ENCODE measurements around the gene CTTN. TPM values are rescaled to one million over a fixed set of nuclear protein-coding genes. Genes with fewer than 3 reads are reported as not detected.

CTTN gene
- total RNA-seq, 1 donor from 2014 or later: 227 TPM

GRCh38 chr11:70477609-70478008, 79.3 kb downstream of the CTTN start:
- Histone ChIP-seq H3K4me1 (no peaks in the 10 kb centered on the region), H3K36me3 (no peaks in the 10 kb centered on the region), H3K4me3 (no peak overlapping the region), H3K27ac (no peak overlapping the region), H3K27me3 (no peaks in the 10 kb centered on the region), H3K9me3 (no peaks in the 10 kb centered on the region)
- TF ChIP-seq POLR2AphosphoS5 (IDR thresholded peaks at IDR 0.05; ENCODE audit: insufficient read depth in 1 of 2, low read depth in 1 of 2): no peak
- no peak for TF ChIP-seq CTCF (IDR thresholded peaks at IDR 0.05)
- no peak for TF ChIP-seq POLR2A (IDR thresholded peaks at IDR 0.05)
- intact Hi-C loops (cut with DNase I): no loop called here
- no peak for DNase-seq (ENCODE audit: extremely low spot score in 2 of 2)

GRCh38 chr11:70478166-70478890, 80.0 kb downstream of the CTTN start:
- Histone ChIP-seq H3K9me3 (no peaks in the 10 kb centered on the region), H3K27ac (no peak overlapping the region), H3K4me1 (no peaks in the 10 kb centered on the region), H3K4me3 (no peak overlapping the region), H3K36me3 (no peaks in the 10 kb centered on the region), H3K27me3 (no peaks in the 10 kb centered on the region)
- DNase-seq (ENCODE audit: extremely low spot score in 2 of 2): no peak
- TF ChIP-seq CTCF (IDR thresholded peaks at IDR 0.05) (no peak), POLR2A (IDR thresholded peaks at IDR 0.05) (no peak), POLR2AphosphoS5 (IDR thresholded peaks at IDR 0.05; ENCODE audit: insufficient read depth in 1 of 2, low read depth in 1 of 2) (no peak)
- intact Hi-C loops (cut with DNase I): no loop called here

GRCh38 chr11:70480711-70481110, 82.4 kb downstream of the CTTN start:
- DNase-seq (ENCODE audit: extremely low spot score in 2 of 2): no peak
- no peaks in the 10 kb centered on the region for H3K27me3 ChIP-seq
- no peak for TF ChIP-seq POLR2AphosphoS5 (IDR thresholded peaks at IDR 0.05; ENCODE audit: insufficient read depth in 1 of 2, low read depth in 1 of 2)
- no peak for TF ChIP-seq POLR2A (IDR thresholded peaks at IDR 0.05)
- no peak for TF ChIP-seq CTCF (IDR thresholded peaks at IDR 0.05)
- no peaks in the 10 kb centered on the region for H3K4me1 ChIP-seq
- intact Hi-C loops (cut with DNase I): no loop called here
- no peak overlapping the region for H3K4me3 ChIP-seq
- H3K9me3 ChIP-seq: no peaks in the 10 kb centered on the region
- H3K27ac ChIP-seq: no peak overlapping the region
- no peaks in the 10 kb centered on the region for H3K36me3 ChIP-seq

GRCh38 chr11:70481625-70482528, 83.5 kb downstream of the CTTN start:
- intact Hi-C loops (cut with DNase I): no loop called here
- Histone ChIP-seq H3K4me1 (no peaks in the 10 kb centered on the region), H3K9me3 (no peaks in the 10 kb centered on the region), H3K27me3 (no peaks in the 10 kb centered on the region), H3K4me3 (no peak overlapping the region), H3K36me3 (no peaks in the 10 kb centered on the region), H3K27ac (no peak overlapping the region)
- TF ChIP-seq POLR2A (IDR thresholded peaks at IDR 0.05): no peak
- TF ChIP-seq POLR2AphosphoS5 (IDR thresholded peaks at IDR 0.05; ENCODE audit: insufficient read depth in 1 of 2, low read depth in 1 of 2): no peak
- no peak for TF ChIP-seq CTCF (IDR thresholded peaks at IDR 0.05)
- DNase-seq (ENCODE audit: extremely low spot score in 2 of 2): no peak
